Hair follicular keratinocyte (primary cell): ENCODE measurements around the gene NRBF2. TPM values are rescaled to one million over a fixed set of nuclear protein-coding genes. Genes with fewer than 3 reads are reported as not detected.

Experiments
- total RNA-seq: library from RNA; depleted of rRNA; stranded (reverse); fragments of >200 nt; gene quantifications from 2 replicates; pipeline ENCODE4 v1.2.3, GENCODE V29; 2015

NRBF2 gene
- total RNA-seq, result 22.2 and 25.8 TPM in 2 replicates

GRCh38 chr10:63133056-63133820, at the start of gene NRBF2:
Gene NRBF2 (plus strand): TSS chr10:63133328. CDS start chr10:63133471, 143 bp downstream.

